Thymus (tissue), 14 donors: ENCODE data around the gene TPRA1. TPM values are rescaled to one million over a fixed set of nuclear protein-coding genes. Genes with fewer than 3 reads are reported as not detected.

Source experiments
- DNase-seq, 9 donors: peaks; one replicate each; pipeline ENCODE4 v3.0.0-alpha.2; 2013; ENCODE audit warnings: low spot score in 9 of 9, low read depth in 6 of 9, missing footprints in 1 of 9
- H3K27ac ChIP-seq, 2 donors: one replicate each; pipeline ENCODE4 v1.5.1; 2013; ENCODE audit warnings: control low read depth in 1 of 2, low read depth in 1 of 2, low read length in 1 of 2, mild to moderate bottlenecking in 1 of 2, moderate library complexity in 1 of 2
- H3K27me3 ChIP-seq, 2 donors: one replicate each; pipeline ENCODE4 v1.5.1; 2013; ENCODE audit warnings: low read length in 1 of 2; ENCODE audit not compliant: control insufficient read depth in 2 of 2, insufficient read depth in 1 of 2
- H3K36me3 ChIP-seq, 2 donors: one replicate each; pipeline ENCODE4 v1.5.1; 2013; ENCODE audit warnings: low read length in 1 of 2, mild to moderate bottlenecking in 1 of 2, moderate library complexity in 1 of 2; ENCODE audit not compliant: control insufficient read depth in 2 of 2, insufficient read depth in 2 of 2
- H3K4me1 ChIP-seq, 2 donors: one replicate each; pipeline ENCODE4 v1.5.1; 2013; ENCODE audit warnings: low read length in 2 of 2; ENCODE audit not compliant: control insufficient read depth in 2 of 2, insufficient read depth in 2 of 2
- H3K4me3 ChIP-seq, 2 donors: one replicate each; pipeline ENCODE4 v1.5.1; 2013; ENCODE audit warnings: low read length in 2 of 2, control low read depth in 1 of 2, mild to moderate bottlenecking in 1 of 2
- H3K9me3 ChIP-seq, 2 donors: one replicate each; pipeline ENCODE4 v1.5.1; 2013; ENCODE audit warnings: low read length in 1 of 2, mild to moderate bottlenecking in 1 of 2; ENCODE audit not compliant: control insufficient read depth in 2 of 2, insufficient read depth in 1 of 2
- WGBS: extraction: QIAGEN DNeasy Blood & Tissue Kit; methylation state at CpG from one replicate; pipeline ENCODE4 v1.1.7; 2013; 5-methylcytosine and 5-hydroxymethylcytosine counted together
- long read RNA-seq, 10 donors: transcript quantifications; one replicate each; lab custom pipeline, GENCODE V29; 2026
- polyA plus RNA-seq: library from polyadenylated mRNA; stranded (reverse); fragments of 200-250 nt; gene quantifications from one replicate; pipeline ENCODE4 v1.2.3, GENCODE V29; 2013
- total RNA-seq: library from RNA; stranded (reverse); fragments of 120-200 nt; gene quantifications from one replicate; pipeline ENCODE4 v1.2.4, GENCODE V29; 2013
- donor health status: healthy.

TPRA1 gene
- total RNA-seq, result 15.9 TPM
- polyA plus RNA-seq, result 20.0 TPM
- long read RNA-seq, donor 1, result 0 reads
- long read RNA-seq, donor 2, transcript TPRA1-202 (11 exons, 1,933 nt), result major isoform, 6 of 180 reads
- long read RNA-seq, donor 2, partial matches to known transcripts, result 143 of 180 reads
- long read RNA-seq, donor 2, other reads (novel, unspliced or antisense), result 26 of 180 reads
- long read RNA-seq, donor 3, transcript TPRA1-202 (11 exons, 1,933 nt), result major isoform, 5 of 8 reads
- long read RNA-seq, donor 3, partial matches to known transcripts, result 0 of 8 reads
- long read RNA-seq, donor 3, other reads (novel, unspliced or antisense), result 0 of 8 reads
- long read RNA-seq, donor 4, transcript TPRA1-202 (11 exons, 1,933 nt), result major isoform, 5 of 6 reads
- long read RNA-seq, donor 4, partial matches to known transcripts, result 0 of 6 reads
- long read RNA-seq, donor 4, other reads (novel, unspliced or antisense), result 0 of 6 reads
- long read RNA-seq, donor 5, transcript TPRA1-202 (11 exons, 1,933 nt), result major isoform, 7 of 15 reads
- long read RNA-seq, donor 5, partial matches to known transcripts, result 7 of 15 reads
- long read RNA-seq, donor 5, other reads (novel, unspliced or antisense), result 0 of 15 reads
- long read RNA-seq, donor 6, partial matches to known transcripts, result 0 of 3 reads
- long read RNA-seq, donor 6, other reads (novel, unspliced or antisense), result 0 of 3 reads
- long read RNA-seq, donor 7, partial matches to known transcripts, result 0 of 3 reads
- long read RNA-seq, donor 7, other reads (novel, unspliced or antisense), result 0 of 3 reads
- long read RNA-seq, donor 8, partial matches to known transcripts, result 0 of 1 reads
- long read RNA-seq, donor 8, other reads (novel, unspliced or antisense), result 0 of 1 reads
- long read RNA-seq, donor 9, partial matches to known transcripts, result 0 of 3 reads
- long read RNA-seq, donor 9, other reads (novel, unspliced or antisense), result 0 of 3 reads
- long read RNA-seq, donor 10, partial matches to known transcripts, result 0 of 5 reads
- long read RNA-seq, donor 10, other reads (novel, unspliced or antisense), result 0 of 5 reads

- Histone ChIP-seq H3K27ac (peak within 1 kb of the TSS; percentile 83 to 85), H3K9me3 (no peaks in the 10 kb centered on the region), H3K36me3 (peaks cover 0 to 3% of the 10 kb centered on the region in 2 donors), H3K4me3 (peak within 1 kb of the TSS; percentile 67 to 74), H3K27me3 (no peaks in the 10 kb centered on the region), H3K4me1 (peaks cover 15 to 27% of the 10 kb centered on the region in 2 donors)
- DNase-seq, result peak; percentile 78 to 97 (median 87)
- WGBS, result 1% methylated on average over 72 of the region's 72 CpGs
Observed at GRCh38 chr3:127590593-127591465, at the start of gene TPRA1. TSS of gene TPRA1 (minus strand) at chr3:127590733. CDS start at chr3:127580146, 10,587 bp downstream.

DNA sequence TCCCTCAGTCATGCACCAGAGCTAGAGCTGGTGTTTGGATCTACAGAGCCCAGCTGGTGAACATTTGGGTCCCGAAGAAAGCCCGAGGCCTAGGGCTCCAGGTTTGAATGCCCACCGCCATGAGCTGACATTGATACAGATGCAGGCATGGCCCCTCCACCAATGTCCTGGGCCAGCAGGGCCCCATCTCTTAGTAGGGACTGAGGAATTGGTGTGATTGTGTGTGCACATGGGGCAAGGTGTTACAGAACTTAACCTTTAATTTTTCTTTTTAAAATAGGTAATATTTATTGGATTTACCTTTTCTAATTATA lies 49.5 kb upstream of the TPRA1 start:
- H3K9me3 ChIP-seq, result no peaks in the 10 kb centered on the region
- no peaks in the 10 kb centered on the region for H3K36me3 ChIP-seq
- DNase-seq, result no peak
- WGBS, result 96% methylated on average over 3 of the region's 3 CpGs
- H3K27me3 ChIP-seq, result no peaks in the 10 kb centered on the region
- H3K4me3 ChIP-seq, result no peak overlapping the region
- peaks cover 0 to 11% of the 10 kb centered on the region in 2 donors for H3K4me1 ChIP-seq
- H3K27ac ChIP-seq, result no peak overlapping the region

GRCh38 chr3:127639173-127640041 lies 48.9 kb upstream of the TPRA1 start:
- no peaks in the 10 kb centered on the region for H3K27me3 ChIP-seq
- H3K9me3 ChIP-seq, result no peaks in the 10 kb centered on the region
- no peak for DNase-seq
- H3K27ac ChIP-seq, result no peak overlapping the region
- WGBS, result 96% methylated on average over 5 of the region's 5 CpGs
- no peaks in the 10 kb centered on the region for H3K36me3 ChIP-seq
- peaks cover 0 to 11% of the 10 kb centered on the region in 2 donors for H3K4me1 ChIP-seq
- no peak overlapping the region for H3K4me3 ChIP-seq

GRCh38 chr3:127637971-127638370 lies 47.4 kb upstream of the TPRA1 start:
- Histone ChIP-seq H3K4me3 (no peak overlapping the region), H3K4me1 (peaks cover 0 to 11% of the 10 kb centered on the region in 2 donors), H3K9me3 (no peaks in the 10 kb centered on the region), H3K27me3 (no peaks in the 10 kb centered on the region), H3K36me3 (no peaks in the 10 kb centered on the region), H3K27ac (no peak overlapping the region)
- DNase-seq, result no peak

- H3K4me1 ChIP-seq, result peaks cover 0 to 11% of the 10 kb centered on the region in 2 donors
- no peaks in the 10 kb centered on the region for H3K9me3 ChIP-seq
- no peaks in the 10 kb centered on the region for H3K27me3 ChIP-seq
- no peaks in the 10 kb centered on the region for H3K36me3 ChIP-seq
- H3K4me3 ChIP-seq, result no peak overlapping the region
- peak in 7 of 9 donors; percentile 34 to 78 (median 47) for DNase-seq
- WGBS, result 43% methylated on average over 3 of the region's 3 CpGs
- H3K27ac ChIP-seq, result peak overlapping the region in 1 of 2 donors; percentile 23
Observed at GRCh38 chr3:127637546-127637945, 47.0 kb upstream of the TPRA1 start.

- Histone ChIP-seq H3K27me3 (peaks cover 2 to 14% of the 10 kb centered on the region in 2 donors), H3K4me3 (no peak overlapping the region), H3K36me3 (no peaks in the 10 kb centered on the region), H3K4me1 (peaks cover 0 to 24% of the 10 kb centered on the region in 2 donors), H3K9me3 (peaks cover 0 to 3% of the 10 kb centered on the region in 2 donors), H3K27ac (no peak overlapping the region)
- DNase-seq, result no peak
- WGBS, result over 99% methylated on average over 12 of the region's 12 CpGs
Observed at GRCh38 chr3:127634653-127635052, 44.1 kb upstream of the TPRA1 start.

DNA sequence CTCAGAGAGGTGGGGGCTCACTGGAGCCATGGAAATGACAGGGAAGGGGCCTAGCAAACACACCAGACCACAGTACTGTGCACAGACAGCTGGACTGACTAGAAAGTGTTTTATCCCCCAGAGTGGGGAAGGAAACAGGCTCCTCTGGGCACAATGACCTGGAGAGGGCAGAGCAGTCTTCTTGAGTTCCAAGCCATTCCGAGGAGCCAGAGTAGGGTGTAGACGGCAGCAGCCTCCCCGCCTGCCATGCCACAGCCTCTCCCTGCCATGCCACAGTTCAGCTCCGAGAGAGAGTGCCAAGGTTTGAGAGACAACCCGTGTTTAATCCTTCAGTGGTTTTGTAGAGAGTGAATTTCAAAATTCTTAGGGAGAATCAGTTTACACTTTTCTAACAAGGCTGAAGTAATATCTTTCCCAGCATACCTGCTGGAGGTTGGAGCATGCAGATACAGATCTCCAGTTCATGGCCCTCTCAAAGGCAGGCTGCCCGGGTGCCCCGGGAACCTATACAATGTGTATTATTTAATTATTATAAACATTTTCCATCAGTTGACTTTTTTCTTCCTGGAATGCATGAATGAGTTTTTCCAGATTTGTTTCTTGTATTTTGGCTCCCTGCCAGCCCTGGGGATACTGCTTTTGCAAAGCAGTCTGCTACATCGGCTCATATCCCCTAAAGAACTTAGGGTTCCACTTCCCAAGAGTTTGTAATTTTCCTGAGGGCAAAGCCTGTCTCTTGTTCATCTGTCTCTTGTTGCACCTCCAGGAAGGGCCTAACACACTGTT lies 41.7 kb upstream of the TPRA1 start:
- H3K27me3 ChIP-seq, result peaks cover 17 to 27% of the 10 kb centered on the region in 2 donors
- peaks cover 0 to 5% of the 10 kb centered on the region in 2 donors for H3K9me3 ChIP-seq
- H3K27ac ChIP-seq, result no peak overlapping the region
- H3K4me3 ChIP-seq, result no peak overlapping the region
- H3K36me3 ChIP-seq, result no peaks in the 10 kb centered on the region
- DNase-seq, result no peak
- 93% methylated on average over 8 of the region's 8 CpGs for WGBS
- H3K4me1 ChIP-seq, result peaks cover 0 to 19% of the 10 kb centered on the region in 2 donors
